Tracheal epithelial cell (primary cell): ENCODE data around the gene RAVER2. TPM values are rescaled to one million over a fixed set of nuclear protein-coding genes. Genes with fewer than 3 reads are reported as not detected.

Experiments
- total RNA-seq: library from RNA; depleted of rRNA; stranded (reverse); fragments of >200 nt; gene quantifications from 2 replicates; pipeline ENCODE4 v1.2.1, GENCODE V29; 2014

Gene RAVER2
- total RNA-seq = 8.2 and 10.0 TPM in 2 replicates

GRCh38 chr1:64744492-64745180, at the start of gene RAVER2:
Gene RAVER2 (plus strand): TSS chr1:64745075. CDS start chr1:64745173, 98 bp downstream.

Other genes starting within 250 kb of the RAVER2 start
- gene JAK1, start 221.5 kb downstream of the RAVER2 start, total RNA-seq = 74.4 and 130 TPM in 2 replicates